H1 (cell line): Measurements from ENCODE around the gene RAPGEF1. TPM values are rescaled to one million over a fixed set of nuclear protein-coding genes. Genes with fewer than 3 reads are reported as not detected.

Source experiments
- CTCF ChIA-PET: fragments of 300-600 bp; sonication (Branson Sonifier 250); formaldehyde crosslinking; loops from one replicate; lab custom pipeline; 2021; ENCODE audit not compliant: partially characterized antibody; lab: Charles Lee
- POLR2A ChIA-PET: fragments of 300-600 bp; sonication (Branson Sonifier 250); formaldehyde crosslinking; loops from one replicate; lab custom pipeline; 2021; ENCODE audit warnings: inconsistent platforms; ENCODE audit not compliant: partially characterized antibody; lab: Charles Lee
- DNase-seq, 2 experiments: peaks; one replicate each; pipeline versions ENCODE4 v3.0.0 to v3.0.0-alpha.2; 2010 to 2022; ENCODE audit warnings: low spot score in 2 of 2, low read depth in 1 of 2, mixed read lengths in 1 of 2
- FAIRE-seq: peaks from 2 replicates; lab custom pipeline; 2011; peaks lifted over from hg19 to GRCh38; lab: Jason Lieb, UNC
- H2AFZ ChIP-seq: 2 replicates; pipeline ENCODE4 v1.8.1; 2012; ENCODE audit warnings: low read length, inconsistent platforms
- H2AK5ac ChIP-seq: 2 replicates; pipeline ENCODE4 v1.6.1; 2013; ENCODE audit warnings: low read depth, low read length
- H2BK120ac ChIP-seq: replicated peaks from 2 replicates; pipeline ENCODE3; 2013; ENCODE audit warnings: low read depth, low read length, inconsistent platforms
- H2BK12ac ChIP-seq: 2 replicates; pipeline ENCODE4 v1.6.1; 2013; ENCODE audit warnings: low read depth, low read length
- H2BK15ac ChIP-seq: 2 replicates; pipeline ENCODE4 v1.6.1; 2013; ENCODE audit warnings: low read length
- H2BK20ac ChIP-seq: 2 replicates; pipeline ENCODE4 v1.6.1; 2013; ENCODE audit warnings: low read length
- H2BK5ac ChIP-seq: 2 replicates; pipeline ENCODE4 v1.6.1; 2013; ENCODE audit warnings: low read depth, low read length
- H3K14ac ChIP-seq: 2 replicates; pipeline ENCODE4 v1.6.1; 2013; ENCODE audit warnings: inconsistent platforms; ENCODE audit not compliant: insufficient read length
- H3K18ac ChIP-seq: 2 replicates; pipeline ENCODE4 v1.6.1; 2013; ENCODE audit warnings: low read length; ENCODE audit errors: extremely low read depth
- H3K23ac ChIP-seq: 2 replicates; pipeline ENCODE4 v1.6.1; 2013; ENCODE audit warnings: inconsistent platforms; ENCODE audit not compliant: insufficient read length
- H3K23me2 ChIP-seq: 2 replicates; pipeline ENCODE4 v1.6.1; 2013; ENCODE audit warnings: low read depth, low read length
- H3K27ac ChIP-seq: 2 replicates; pipeline ENCODE4 v1.6.1; 2011; ENCODE audit warnings: low read depth, low read length, inconsistent platforms
- H3K27me3 ChIP-seq, 4 experiments: replicated peaks in 1 of 4; 1 replicate in 1 of 4; 2 replicates in 3 of 4; pipeline versions ENCODE4 v1.6.1 to v1.8.1; 2011 to 2013; ENCODE audit warnings: low read length in 3 of 4, mild to moderate bottlenecking in 3 of 4, inconsistent platforms in 2 of 4, mixed read lengths in 2 of 4, moderate library complexity in 1 of 4; ENCODE audit not compliant: control insufficient read depth in 3 of 4, insufficient read depth in 3 of 4; ENCODE audit errors: extremely low read depth in 1 of 4
- H3K36me3 ChIP-seq, 4 experiments: 2 replicates each; pipeline versions ENCODE4 v1.6.1 to v1.8.1; 2011 to 2013; ENCODE audit warnings: mild to moderate bottlenecking in 4 of 4, low read length in 3 of 4, moderate library complexity in 2 of 4, control low read depth in 1 of 4, inconsistent platforms in 1 of 4; ENCODE audit not compliant: insufficient read depth in 4 of 4, control insufficient read depth in 2 of 4
- H3K4ac ChIP-seq: replicated peaks from 2 replicates; pipeline ENCODE3; 2013; ENCODE audit warnings: low read length, low read depth, mixed read lengths, inconsistent platforms; ENCODE audit not compliant: insufficient read length
- H3K4me1 ChIP-seq, 4 experiments: replicated peaks in 1 of 4; 1 replicate in 1 of 4; 2 replicates in 3 of 4; pipeline versions ENCODE4 v1.6.1 to v1.8.1; 2011 to 2013; ENCODE audit warnings: low read length in 3 of 4, inconsistent platforms in 2 of 4, mixed read lengths in 1 of 4; ENCODE audit not compliant: insufficient read depth in 4 of 4, control insufficient read depth in 3 of 4
- H3K4me2 ChIP-seq, 2 experiments: 2 replicates each; pipeline versions ENCODE4 v1.6.1 to v1.8.1; 2011 to 2013; ENCODE audit warnings: low read depth in 2 of 2, low read length in 2 of 2, control low read depth in 1 of 2, inconsistent platforms in 1 of 2, mild to moderate bottlenecking in 1 of 2; ENCODE audit not compliant: insufficient read depth in 1 of 2
- H3K4me3 ChIP-seq, 4 experiments: fragments of 200-600, 300-600 bp in 1 of 4; sonication (generic), shearing (Covaris generic), sonication (Bioruptor Twin) in 1 of 4; 2 replicates each; pipeline versions ENCODE4 v1.5.1 to v1.8.1; 2011 to 2016; ENCODE audit warnings: low read length in 4 of 4, low read depth in 3 of 4, control low read depth in 2 of 4, inconsistent platforms in 2 of 4, mild to moderate bottlenecking in 2 of 4, mixed read lengths in 1 of 4, moderate library complexity in 1 of 4; ENCODE audit not compliant: insufficient read depth in 2 of 4; ENCODE audit errors: extremely low read depth in 1 of 4
- H3K56ac ChIP-seq: replicated peaks from 2 replicates; pipeline ENCODE3; 2013; ENCODE audit warnings: low read depth, mild to moderate bottlenecking, mixed read lengths, low read length, inconsistent platforms; ENCODE audit not compliant: insufficient read length
- H3K79me1 ChIP-seq: 2 replicates; pipeline ENCODE4 v1.6.1; 2013; ENCODE audit warnings: low read depth, low read length, control low read depth
- H3K79me2 ChIP-seq, 2 experiments: 2 replicates each; pipeline versions ENCODE4 v1.6.1 to v1.8.1; 2012 to 2013; ENCODE audit warnings: low read length in 2 of 2, mild to moderate bottlenecking in 2 of 2, inconsistent platforms in 1 of 2; ENCODE audit not compliant: insufficient read depth in 2 of 2, control insufficient read depth in 1 of 2
- H3K9ac ChIP-seq, 4 experiments: replicated peaks in 1 of 4; 1 replicate in 1 of 4; 2 replicates in 3 of 4; pipeline versions ENCODE4 v1.6.1 to v1.8.1; 2011 to 2013; ENCODE audit warnings: low read depth in 3 of 4, low read length in 3 of 4, control low read depth in 2 of 4, mild to moderate bottlenecking in 2 of 4, moderate library complexity in 2 of 4, inconsistent platforms in 1 of 4; ENCODE audit errors: extremely low read depth in 1 of 4
- H3K9me3 ChIP-seq, 2 experiments: 2 replicates each; pipeline versions ENCODE4 v1.6.1 to v1.8.1; 2012 to 2013; ENCODE audit warnings: mild to moderate bottlenecking in 2 of 2, moderate library complexity in 2 of 2, control low read depth in 1 of 2, inconsistent platforms in 1 of 2, low read depth in 1 of 2, low read length in 1 of 2, mixed read lengths in 1 of 2; ENCODE audit not compliant: insufficient read depth in 2 of 2
- H4K20me1 ChIP-seq, 2 experiments: replicated peaks in 1 of 2; 2 replicates each; pipeline versions ENCODE3 to v1.8.1; 2011 to 2013; ENCODE audit warnings: inconsistent platforms in 2 of 2, low read length in 2 of 2, mild to moderate bottlenecking in 1 of 2; ENCODE audit not compliant: insufficient read depth in 2 of 2, control insufficient read depth in 1 of 2
- H4K5ac ChIP-seq: 2 replicates; pipeline ENCODE4 v1.6.1; 2013; ENCODE audit warnings: low read length, low read depth, mixed read lengths, inconsistent platforms; ENCODE audit not compliant: insufficient read length
- H4K8ac ChIP-seq: 2 replicates; pipeline ENCODE4 v1.8.0; 2013; ENCODE audit warnings: mild to moderate bottlenecking, moderate library complexity, low read length, inconsistent platforms; ENCODE audit not compliant: insufficient read depth; ENCODE audit errors: extremely low read depth
- H4K91ac ChIP-seq: replicated peaks from 2 replicates; pipeline ENCODE3; 2013; ENCODE audit warnings: low read length, mixed read lengths, inconsistent platforms; ENCODE audit not compliant: insufficient read length
- BACH1 ChIP-seq: IDR thresholded peaks from 2 replicates; pipeline ENCODE4 v1.6.1; 2012; ENCODE audit warnings: low read length, improper control_type of control experiment
- BRCA1 ChIP-seq: IDR thresholded peaks from 2 replicates; pipeline ENCODE4 v1.6.1; 2012; ENCODE audit warnings: low read depth, low read length, improper control_type of control experiment
- CBX8 ChIP-seq: fragments of 300-800, 300-1000 bp; sonication (generic); IDR thresholded peaks from 2 replicates; pipeline ENCODE4 v1.7.1; 2016; ENCODE audit warnings: low read depth, low read length, borderline replicate concordance
- HDAC6 ChIP-seq: IDR thresholded peaks from one replicate; pipeline ENCODE4 v1.7.1; 2012; ENCODE audit warnings: low read depth, mild to moderate bottlenecking, inconsistent platforms, low read length, moderate library complexity
- KDM4A ChIP-seq: IDR thresholded peaks from one replicate; pipeline ENCODE4 v1.7.1; 2012; ENCODE audit warnings: low read depth, mild to moderate bottlenecking, moderate library complexity, low read length, inconsistent platforms; ENCODE audit not compliant: severe bottlenecking
- MAFK ChIP-seq: IDR thresholded peaks from 2 replicates; pipeline ENCODE4 v1.6.1; 2012; ENCODE audit warnings: low read depth, mild to moderate bottlenecking, improper control_type of control experiment, low read length
- NRF1 ChIP-seq: IDR thresholded peaks from 2 replicates; pipeline ENCODE4 v1.6.1; 2011; ENCODE audit warnings: mild to moderate bottlenecking, low read depth, low read length, improper control_type of control experiment
- RFX5 ChIP-seq: IDR thresholded peaks from 2 replicates; pipeline ENCODE4 v1.6.1; 2011; ENCODE audit warnings: low read depth, low read length, improper control_type of control experiment, borderline replicate concordance
- SAP30 ChIP-seq: fragments of 300-600 bp; sonication (generic); IDR thresholded peaks from 2 replicates; pipeline ENCODE4 v1.7.1; 2012; ENCODE audit warnings: low read length, moderate library complexity, mild to moderate bottlenecking, inconsistent platforms; ENCODE audit not compliant: insufficient read depth, insufficient replicate concordance
- WGBS, 2 experiments: shearing (Covaris generic) in 1 of 2; methylation state at CpG; one replicate each; pipeline versions ENCODE4 v1.1.6 to v1.1.7; 2013 to 2015; ENCODE audit warnings: low lambda C conversion rate in 2 of 2, mixed read lengths in 2 of 2, inconsistent platforms in 1 of 2, low coverage in 1 of 2, missing lambda C conversion rate in 1 of 2; ENCODE audit not compliant: insufficient replicate concordance in 2 of 2, insufficient coverage in 1 of 2, insufficient read length in 1 of 2; ENCODE audit errors: extremely low coverage in 1 of 2, missing lambda C conversion rate in 1 of 2; 5-methylcytosine and 5-hydroxymethylcytosine counted together
- polyA plus RNA-seq, 7 experiments: library from polyadenylated mRNA; depleted of rRNA in 3 of 7; stranded (reverse) in 5 of 7; unstranded in 2 of 7; fragments of >200 nt in 5 of 7; fragments of 200-250 nt in 2 of 7; gene quantifications; 1 replicate in 5 of 7; 2 replicates in 1 of 7; 4 replicates in 1 of 7; pipeline versions ENCODE4 v1.2.1 to v1.2.3, GENCODE V29; 2011 to 2013; ENCODE audit warnings: missing spikeins in 2 of 7, mixed read lengths in 2 of 7
- total RNA-seq: library from RNA; stranded (reverse); fragmentation: NEBNext Ultra II Directional; extraction: Animal tissue kit (Norgen Biotek cat#: 25700); gene quantifications from 2 replicates; pipeline ENCODE4 v1.2.1, GENCODE V29; 2021
- TF ChIP-seq, protein P1 (sequence below), 3 experiments: IDR thresholded peaks; 1 replicate in 2 of 3; 2 replicates in 1 of 3; pipeline versions ENCODE4 v1.5.1 to v1.6.1; 2011; ENCODE audit warnings: low read length in 3 of 3, mild to moderate bottlenecking in 3 of 3, inconsistent platforms in 2 of 3, low read depth in 1 of 3, moderate library complexity in 1 of 3; ENCODE audit not compliant: insufficient read depth in 1 of 3; ENCODE audit errors: control extremely low read depth in 1 of 3
- TF ChIP-seq, protein P2 (sequence below): IDR thresholded peaks from 2 replicates; pipeline ENCODE4 v1.6.1; 2012; ENCODE audit warnings: inconsistent platforms

RAPGEF1 gene
- total and polyA plus RNA-seq, 2 of the 8 experiments (the other 6 are each of a cell fraction or from before 2014, with no cell fraction given): 29.7 to 78.9 TPM

DNA sequence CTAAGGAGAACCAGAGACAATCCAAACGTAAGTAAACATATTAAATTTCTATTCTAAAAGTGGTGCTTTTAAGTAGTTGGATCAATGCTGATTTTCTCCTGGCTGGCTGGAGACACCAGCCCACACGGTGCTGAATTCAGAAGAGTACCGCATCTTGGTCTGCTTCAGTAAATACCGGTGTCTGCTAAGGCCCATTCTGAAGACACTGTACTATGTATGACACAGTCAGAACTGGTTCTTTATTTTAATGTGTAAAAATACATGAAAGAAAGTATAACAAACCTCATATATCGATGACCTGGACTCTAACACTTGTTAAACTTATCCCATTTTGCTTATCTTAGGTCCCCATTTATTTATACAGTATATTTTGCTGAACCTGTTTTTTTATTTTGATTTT lies 32.8 kb downstream of the RAPGEF1 start:
- Histone ChIP-seq H3K4me2 (no peak overlapping the region), H3K36me3 (no peaks in the 10 kb centered on the region), H3K4me1 (peaks cover 2 to 22% (median 12%) of the 10 kb centered on the region in 4 experiments), H2AK5ac (no peak overlapping the region), H4K20me1 (peaks cover 0 to 1% of the 10 kb centered on the region in 2 experiments), H3K23ac (no peak overlapping the region), H2BK12ac (no peak overlapping the region; the same call in 1 of the 2 replicates), H2BK15ac (no peak overlapping the region), H3K9me3 (no peaks in the 10 kb centered on the region), H3K4ac (no peak overlapping the region), H3K23me2 (no peaks in the 10 kb centered on the region), H3K9ac (no peak overlapping the region), H3K18ac (no peak overlapping the region), H4K8ac (no peak overlapping the region), H3K14ac (no peak overlapping the region), H3K56ac (no peak overlapping the region), H2BK5ac (no peak overlapping the region), H2BK120ac (no peak overlapping the region), H2AFZ (no peak overlapping the region), H3K79me1 (peaks cover 5% of the 10 kb centered on the region), H3K4me3 (no peak overlapping the region), H4K5ac (no peak overlapping the region), H3K27ac (no peak overlapping the region), H3K79me2 (peaks cover 0 to 69% of the 10 kb centered on the region in 2 experiments; a peak in 2 of 4 replicates), H4K91ac (no peak overlapping the region), H2BK20ac (no peak overlapping the region), H3K27me3 (no peaks in the 10 kb centered on the region; a peak in 1 of 7 replicates)
- no peak for TF ChIP-seq BACH1
- no peak for TF ChIP-seq RFX5
- TF ChIP-seq HDAC6: no peak
- no peak for TF ChIP-seq NRF1
- no peak for TF ChIP-seq BRCA1
- no peak for TF ChIP-seq MAFK
- no peak for TF ChIP-seq CBX8
- TF ChIP-seq, protein P1, sequence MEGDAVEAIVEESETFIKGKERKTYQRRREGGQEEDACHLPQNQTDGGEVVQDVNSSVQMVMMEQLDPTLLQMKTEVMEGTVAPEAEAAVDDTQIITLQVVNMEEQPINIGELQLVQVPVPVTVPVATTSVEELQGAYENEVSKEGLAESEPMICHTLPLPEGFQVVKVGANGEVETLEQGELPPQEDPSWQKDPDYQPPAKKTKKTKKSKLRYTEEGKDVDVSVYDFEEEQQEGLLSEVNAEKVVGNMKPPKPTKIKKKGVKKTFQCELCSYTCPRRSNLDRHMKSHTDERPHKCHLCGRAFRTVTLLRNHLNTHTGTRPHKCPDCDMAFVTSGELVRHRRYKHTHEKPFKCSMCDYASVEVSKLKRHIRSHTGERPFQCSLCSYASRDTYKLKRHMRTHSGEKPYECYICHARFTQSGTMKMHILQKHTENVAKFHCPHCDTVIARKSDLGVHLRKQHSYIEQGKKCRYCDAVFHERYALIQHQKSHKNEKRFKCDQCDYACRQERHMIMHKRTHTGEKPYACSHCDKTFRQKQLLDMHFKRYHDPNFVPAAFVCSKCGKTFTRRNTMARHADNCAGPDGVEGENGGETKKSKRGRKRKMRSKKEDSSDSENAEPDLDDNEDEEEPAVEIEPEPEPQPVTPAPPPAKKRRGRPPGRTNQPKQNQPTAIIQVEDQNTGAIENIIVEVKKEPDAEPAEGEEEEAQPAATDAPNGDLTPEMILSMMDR (IDR thresholded peaks at IDR 0.05; ENCODE audit: control extremely low read depth in 1 of 3, insufficient read depth in 1 of 3, low read depth in 1 of 3, low read length in 3 of 3): no peak
- no peak for TF ChIP-seq KDM4A
- TF ChIP-seq, protein P2, sequence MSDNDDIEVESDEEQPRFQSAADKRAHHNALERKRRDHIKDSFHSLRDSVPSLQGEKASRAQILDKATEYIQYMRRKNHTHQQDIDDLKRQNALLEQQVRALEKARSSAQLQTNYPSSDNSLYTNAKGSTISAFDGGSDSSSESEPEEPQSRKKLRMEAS: no peak
- no peak for TF ChIP-seq SAP30
- 87% methylated on average over 5 of the region's 5 CpGs; no CpG with 5 or more reads in 1 of the 2 experiments for WGBS, 2 experiments
- no peak for FAIRE-seq
- no peak for DNase-seq
- CTCF ChIA-PET: no interaction called here
- POLR2A ChIA-PET: no interaction called here
